Fibroblast of villous mesenchyme (primary cell): Measurements from ENCODE around the gene SEMA5B. TPM values are rescaled to one million over a fixed set of nuclear protein-coding genes. Genes with fewer than 3 reads are reported as not detected.

Source experiments
- DNase-seq: peaks from one replicate; pipeline ENCODE4 v3.0.0-alpha.2; 2010; ENCODE audit warnings: low read depth
- H3K4me3 ChIP-seq: 2 replicates; pipeline ENCODE4 v1.5.1; 2011; ENCODE audit warnings: low read depth, mild to moderate bottlenecking, low read length
- total RNA-seq: library from RNA; depleted of rRNA; stranded (reverse); fragments of >200 nt; gene quantifications from 2 replicates; pipeline ENCODE4 v1.2.3, GENCODE V29; 2012
- TF ChIP-seq, protein P1 (sequence below): IDR thresholded peaks from 2 replicates; pipeline ENCODE4 v1.5.1; 2012; ENCODE audit warnings: low read depth, mild to moderate bottlenecking, low read length; ENCODE audit not compliant: insufficient read depth

SEMA5B gene
- total RNA-seq, 1 donor: not detected

DNA sequence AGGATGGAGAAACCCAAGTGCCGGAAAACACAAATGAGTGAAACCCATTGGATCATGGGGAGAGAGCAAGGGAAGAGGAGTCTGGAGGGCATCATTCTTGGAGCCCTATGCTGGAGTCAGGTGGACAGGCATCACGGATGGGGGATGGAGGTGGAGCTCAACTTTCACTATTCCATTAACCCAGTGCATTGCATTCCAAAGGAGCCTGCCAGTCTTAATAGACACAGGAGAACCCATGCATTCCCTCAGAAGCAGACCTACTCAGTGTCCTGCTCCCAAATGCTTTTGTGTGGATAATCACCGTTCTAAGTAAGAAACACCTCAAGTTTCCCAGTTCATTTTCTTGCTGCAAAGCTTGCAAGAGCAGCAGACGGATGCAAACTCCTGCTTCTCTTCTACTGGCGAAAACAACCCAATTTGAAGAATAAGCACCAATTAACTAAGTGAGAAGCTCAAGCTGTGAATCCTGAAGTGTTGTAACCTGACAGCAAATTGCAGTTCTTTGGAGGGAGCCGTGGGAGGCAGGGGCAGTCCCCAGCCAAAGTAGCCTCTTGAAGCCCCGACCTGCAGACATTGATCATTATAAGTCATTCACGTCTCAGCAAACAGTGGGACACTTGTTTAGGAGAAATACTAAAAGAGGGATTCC is 25.3 kb downstream of the SEMA5B start:
- TF ChIP-seq, protein P1, sequence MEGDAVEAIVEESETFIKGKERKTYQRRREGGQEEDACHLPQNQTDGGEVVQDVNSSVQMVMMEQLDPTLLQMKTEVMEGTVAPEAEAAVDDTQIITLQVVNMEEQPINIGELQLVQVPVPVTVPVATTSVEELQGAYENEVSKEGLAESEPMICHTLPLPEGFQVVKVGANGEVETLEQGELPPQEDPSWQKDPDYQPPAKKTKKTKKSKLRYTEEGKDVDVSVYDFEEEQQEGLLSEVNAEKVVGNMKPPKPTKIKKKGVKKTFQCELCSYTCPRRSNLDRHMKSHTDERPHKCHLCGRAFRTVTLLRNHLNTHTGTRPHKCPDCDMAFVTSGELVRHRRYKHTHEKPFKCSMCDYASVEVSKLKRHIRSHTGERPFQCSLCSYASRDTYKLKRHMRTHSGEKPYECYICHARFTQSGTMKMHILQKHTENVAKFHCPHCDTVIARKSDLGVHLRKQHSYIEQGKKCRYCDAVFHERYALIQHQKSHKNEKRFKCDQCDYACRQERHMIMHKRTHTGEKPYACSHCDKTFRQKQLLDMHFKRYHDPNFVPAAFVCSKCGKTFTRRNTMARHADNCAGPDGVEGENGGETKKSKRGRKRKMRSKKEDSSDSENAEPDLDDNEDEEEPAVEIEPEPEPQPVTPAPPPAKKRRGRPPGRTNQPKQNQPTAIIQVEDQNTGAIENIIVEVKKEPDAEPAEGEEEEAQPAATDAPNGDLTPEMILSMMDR: no peak
- H3K4me3 ChIP-seq: no peak overlapping the region
- DNase-seq: no peak

DNA sequence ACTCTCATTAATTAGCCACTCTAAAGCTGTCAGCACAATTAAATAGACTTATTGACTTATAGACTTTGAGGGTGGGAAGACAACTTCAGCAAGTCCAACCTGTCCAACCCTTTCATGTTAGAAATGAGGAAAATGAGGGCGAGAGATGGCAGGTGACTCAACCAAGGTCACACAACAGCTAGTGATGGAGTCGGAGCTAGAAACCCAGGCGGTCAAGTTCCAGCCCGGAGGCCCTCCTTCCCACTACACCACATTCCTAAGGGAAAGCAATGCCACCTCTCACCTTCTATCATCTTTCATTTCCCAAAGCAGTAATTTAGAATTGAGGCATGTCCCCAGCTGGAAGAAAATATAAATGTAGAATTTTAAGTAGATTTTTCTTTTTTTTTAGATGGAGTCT is 28.7 kb downstream of the SEMA5B start:
- no peak overlapping the region for H3K4me3 ChIP-seq
- no peak for DNase-seq
- TF ChIP-seq, protein P1: no peak

DNA sequence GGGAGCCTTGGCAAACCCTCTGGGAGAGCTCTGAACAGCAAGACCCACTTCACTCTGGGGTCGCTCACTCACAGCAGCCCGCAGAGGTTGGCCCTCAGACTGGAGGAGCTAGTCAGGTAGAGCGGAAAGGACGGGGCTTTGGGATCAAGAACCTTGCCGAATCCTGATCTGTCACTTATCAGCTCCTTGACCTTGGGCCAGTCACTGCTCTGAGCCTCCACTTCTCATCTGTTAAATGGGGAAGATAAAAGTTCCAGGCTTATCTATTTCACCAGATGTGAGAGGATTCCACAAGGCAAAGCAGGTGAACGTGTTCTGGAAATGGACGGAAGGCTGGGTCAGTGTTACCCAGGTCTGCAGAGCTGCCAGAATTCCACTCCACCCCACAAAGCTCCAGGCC is 29.4 kb downstream of the SEMA5B start:
- no peak overlapping the region for H3K4me3 ChIP-seq
- DNase-seq: no peak
- TF ChIP-seq, protein P1: no peak

DNA sequence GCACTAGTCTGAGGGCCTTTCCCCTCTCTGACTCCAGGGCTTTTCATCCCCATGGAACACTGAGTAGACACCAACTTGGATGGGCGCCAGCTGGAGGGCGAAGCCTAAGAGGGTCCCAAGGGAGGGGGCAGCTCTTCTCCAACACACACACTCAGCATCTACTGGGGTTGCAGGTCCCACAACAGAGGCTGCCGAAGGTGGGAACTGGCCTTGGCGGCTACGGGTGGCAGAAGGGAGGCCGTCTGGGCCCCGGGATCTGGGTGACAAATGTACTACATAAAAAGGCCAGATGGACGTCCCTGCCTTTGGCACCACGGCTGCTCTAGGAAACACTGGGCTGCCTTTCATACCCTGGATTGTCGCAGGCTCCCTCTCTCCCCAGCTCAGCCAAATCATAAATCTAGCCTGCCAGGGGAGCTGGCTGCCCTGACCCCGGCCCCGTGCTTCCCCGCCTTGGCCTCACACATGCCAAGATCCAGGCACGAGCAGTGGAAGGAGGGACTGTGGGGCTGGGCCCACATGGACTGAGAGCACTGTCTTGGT is 31.5 kb downstream of the SEMA5B start:
- no peak for DNase-seq
- TF ChIP-seq, protein P1: no peak
- H3K4me3 ChIP-seq: no peak overlapping the region

DNA sequence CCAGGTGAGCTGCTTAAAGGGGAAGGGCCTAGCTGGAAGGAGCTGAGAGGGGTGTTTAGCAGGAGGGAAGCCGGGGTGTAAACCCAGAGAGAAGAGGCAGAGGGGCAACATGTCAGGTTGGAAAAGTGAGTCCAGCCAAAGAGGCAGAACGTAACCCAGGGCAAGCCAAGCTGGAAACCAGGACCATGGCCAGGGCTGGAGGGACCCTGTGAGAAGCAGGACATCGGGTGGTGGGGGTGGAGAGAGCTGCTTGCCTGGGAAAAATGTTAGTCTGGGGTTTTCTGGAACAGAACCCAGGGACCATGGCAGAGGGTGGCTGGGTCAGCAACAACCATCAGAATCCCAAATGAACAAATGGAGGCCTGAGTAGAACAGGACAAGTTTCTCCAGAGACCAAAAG is 32.6 kb downstream of the SEMA5B start:
- H3K4me3 ChIP-seq: no peak overlapping the region

DNA sequence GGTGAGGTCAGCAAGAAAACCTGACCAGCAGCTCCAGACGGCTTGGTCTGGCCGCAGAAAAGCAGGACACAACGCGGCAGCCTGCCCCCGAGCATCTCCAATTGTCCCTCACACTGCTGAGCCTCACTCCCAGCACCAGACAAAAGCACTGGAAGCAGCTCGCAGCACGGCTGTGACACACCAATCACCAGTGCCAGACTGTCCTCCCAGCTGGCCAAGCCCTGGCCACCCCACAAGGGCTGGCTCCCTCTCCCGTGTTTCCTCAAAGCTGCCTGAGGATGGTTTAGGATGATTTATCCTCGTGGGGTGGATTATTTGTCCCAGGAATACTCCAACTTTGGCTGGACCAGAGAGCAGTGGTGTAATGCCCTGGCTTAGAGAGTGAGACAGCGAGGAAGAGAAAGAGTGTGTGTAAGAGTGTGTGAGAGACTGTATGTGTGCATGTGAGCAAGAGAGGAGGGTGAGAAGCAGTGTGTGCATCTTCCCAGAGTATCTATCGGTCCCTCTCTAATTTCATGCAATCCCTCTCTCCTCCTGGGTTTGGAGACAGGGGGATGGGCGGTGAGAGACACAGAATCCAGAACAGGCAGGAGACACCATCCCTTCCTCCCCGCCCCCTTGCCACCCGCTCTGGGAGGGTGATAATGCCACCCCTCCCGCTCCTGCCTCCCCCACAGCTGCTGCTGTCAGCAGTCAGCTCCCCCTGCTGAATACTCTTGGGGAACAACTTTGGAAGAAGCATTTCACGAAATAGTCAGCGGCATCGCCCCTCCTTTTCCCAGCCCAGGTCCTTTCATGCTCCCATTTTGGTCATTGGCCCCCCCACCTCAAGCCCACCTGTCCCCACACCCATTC is 34.2 kb downstream of the SEMA5B start:
- TF ChIP-seq, protein P1: no peak
- no peak for DNase-seq

More for the DNA sequence above, 32.6 kb downstream of the SEMA5B start:
- TF ChIP-seq, protein P1: no peak
- no peak for DNase-seq

More for the DNA sequence above, 34.2 kb downstream of the SEMA5B start:
- no peak overlapping the region for H3K4me3 ChIP-seq
